Epithelial cell of esophagus (primary cell): ENCODE results near the gene MT1F.

Source experiments
- DNase-seq: peaks from one replicate; pipeline ENCODE4 v3.0.0; 2010; ENCODE audit warnings: low read depth
- H3K4me3 ChIP-seq: 2 replicates; pipeline ENCODE4 v1.5.1; 2011; ENCODE audit warnings: mild to moderate bottlenecking, low read length, control low read depth
- TF ChIP-seq, protein P1 (sequence below): IDR thresholded peaks from 2 replicates; pipeline ENCODE4 v1.5.1; 2011; ENCODE audit warnings: low read depth, mild to moderate bottlenecking, low read length, control low read depth, inconsistent platforms; ENCODE audit not compliant: insufficient read depth; ENCODE audit errors: missing control alignments

The MT1F gene

DNA sequence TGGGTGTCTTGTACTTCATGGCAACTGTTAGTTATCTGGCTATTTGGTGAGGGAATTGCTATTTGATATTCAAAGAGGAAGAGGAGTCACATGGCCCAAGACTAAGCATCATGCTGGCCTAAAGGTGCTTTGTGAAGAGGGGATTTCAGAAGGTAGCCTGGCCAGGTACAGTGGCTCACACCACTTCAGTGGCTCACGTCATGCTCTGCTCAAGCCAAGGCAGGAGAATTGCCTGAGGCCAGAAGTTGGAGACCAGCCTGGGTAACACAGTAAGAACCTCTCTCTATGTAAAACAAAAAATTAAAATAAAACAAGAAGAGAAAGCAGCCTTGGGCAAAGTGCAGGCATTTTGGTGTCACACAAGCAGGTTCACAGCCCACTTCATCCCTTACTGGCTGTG is 12.4 kb upstream of the MT1F start:
- TF ChIP-seq, protein P1, sequence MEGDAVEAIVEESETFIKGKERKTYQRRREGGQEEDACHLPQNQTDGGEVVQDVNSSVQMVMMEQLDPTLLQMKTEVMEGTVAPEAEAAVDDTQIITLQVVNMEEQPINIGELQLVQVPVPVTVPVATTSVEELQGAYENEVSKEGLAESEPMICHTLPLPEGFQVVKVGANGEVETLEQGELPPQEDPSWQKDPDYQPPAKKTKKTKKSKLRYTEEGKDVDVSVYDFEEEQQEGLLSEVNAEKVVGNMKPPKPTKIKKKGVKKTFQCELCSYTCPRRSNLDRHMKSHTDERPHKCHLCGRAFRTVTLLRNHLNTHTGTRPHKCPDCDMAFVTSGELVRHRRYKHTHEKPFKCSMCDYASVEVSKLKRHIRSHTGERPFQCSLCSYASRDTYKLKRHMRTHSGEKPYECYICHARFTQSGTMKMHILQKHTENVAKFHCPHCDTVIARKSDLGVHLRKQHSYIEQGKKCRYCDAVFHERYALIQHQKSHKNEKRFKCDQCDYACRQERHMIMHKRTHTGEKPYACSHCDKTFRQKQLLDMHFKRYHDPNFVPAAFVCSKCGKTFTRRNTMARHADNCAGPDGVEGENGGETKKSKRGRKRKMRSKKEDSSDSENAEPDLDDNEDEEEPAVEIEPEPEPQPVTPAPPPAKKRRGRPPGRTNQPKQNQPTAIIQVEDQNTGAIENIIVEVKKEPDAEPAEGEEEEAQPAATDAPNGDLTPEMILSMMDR = no peak
- H3K4me3 ChIP-seq = no peak overlapping the region
- peak; percentile 51 for DNase-seq

DNA sequence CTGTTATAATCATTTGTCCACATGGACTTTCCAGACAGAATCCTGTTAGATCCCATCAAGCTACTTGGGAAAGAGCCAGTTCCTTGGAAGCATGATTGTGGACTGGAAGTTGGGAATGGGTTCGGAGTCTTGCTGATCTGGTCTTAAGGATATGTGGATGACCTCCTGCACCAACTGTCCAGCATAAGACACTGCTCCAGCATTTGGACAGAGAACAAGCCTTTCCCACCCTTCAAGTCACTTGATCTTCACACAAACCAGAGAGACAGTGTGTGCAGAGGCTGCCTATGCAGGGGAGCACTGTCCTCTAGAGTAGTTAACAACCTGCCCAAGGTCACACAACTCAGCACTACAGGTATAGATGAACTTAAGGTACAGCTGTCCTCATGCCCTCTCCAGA is 11.9 kb upstream of the MT1F start:
- H3K4me3 ChIP-seq = no peak overlapping the region
- DNase-seq = no peak
- TF ChIP-seq, protein P1 = no peak

DNA sequence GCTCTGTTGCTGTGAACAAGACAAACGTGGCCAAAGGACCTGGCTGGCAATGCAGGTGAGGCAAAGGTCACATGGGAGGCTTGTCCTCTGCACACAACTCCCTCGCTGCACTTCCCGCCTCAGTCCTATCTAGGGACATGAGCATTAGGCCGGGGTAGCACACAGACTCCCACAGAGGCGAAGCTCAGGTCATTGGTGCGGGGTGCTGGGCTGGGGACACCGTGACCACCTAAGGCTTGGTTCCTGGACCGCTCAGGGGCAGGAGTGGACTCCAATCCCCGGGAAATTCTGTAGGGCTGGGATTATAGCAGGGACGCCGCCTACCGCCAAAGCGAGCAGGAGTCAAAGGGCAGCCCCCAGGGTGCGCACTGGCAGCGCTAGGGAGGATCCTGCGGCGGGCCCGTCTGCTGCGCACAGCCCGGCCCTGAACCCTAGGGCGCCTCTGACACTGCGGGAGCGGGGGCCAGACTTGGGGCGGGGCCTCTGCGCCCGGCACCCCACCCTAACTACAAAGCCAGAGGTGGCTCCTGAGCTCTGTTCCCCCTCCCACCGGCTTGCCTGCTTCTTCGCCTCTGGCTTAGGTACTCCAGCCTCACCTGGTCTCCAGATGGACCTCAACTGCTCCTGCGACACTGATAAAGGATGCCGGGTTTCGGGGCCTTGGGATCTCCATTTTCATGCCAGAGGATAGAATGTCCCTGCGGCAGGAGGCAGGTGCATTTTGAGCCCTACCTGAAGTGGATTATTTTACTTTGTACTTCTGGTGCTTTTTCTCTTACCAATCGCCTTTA is 9.9 kb upstream of the MT1F start:
- H3K4me3 ChIP-seq = no peak overlapping the region
- DNase-seq = no peak
- TF ChIP-seq, protein P1 = no peak

DNA sequence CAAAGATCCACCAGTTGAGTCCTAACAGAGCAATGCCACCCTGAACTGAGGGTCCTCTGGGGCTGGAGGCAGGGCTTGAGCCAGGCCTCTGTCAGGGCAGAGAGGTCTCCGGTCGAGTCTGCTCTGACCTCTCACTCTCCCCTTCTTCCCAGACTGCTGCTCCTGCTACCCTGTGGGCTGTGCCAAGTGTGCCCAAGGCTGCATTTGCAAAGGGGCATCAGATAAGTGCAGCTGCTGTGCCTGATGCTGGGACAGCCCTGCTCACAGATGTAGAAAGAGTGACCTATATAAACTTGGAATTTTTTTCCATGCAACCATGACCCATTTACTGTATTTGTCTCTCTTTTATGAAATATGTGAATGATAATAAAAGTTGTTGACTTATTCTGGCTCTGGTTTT is 8.5 kb upstream of the MT1F start:
- TF ChIP-seq, protein P1 = no peak

DNA sequence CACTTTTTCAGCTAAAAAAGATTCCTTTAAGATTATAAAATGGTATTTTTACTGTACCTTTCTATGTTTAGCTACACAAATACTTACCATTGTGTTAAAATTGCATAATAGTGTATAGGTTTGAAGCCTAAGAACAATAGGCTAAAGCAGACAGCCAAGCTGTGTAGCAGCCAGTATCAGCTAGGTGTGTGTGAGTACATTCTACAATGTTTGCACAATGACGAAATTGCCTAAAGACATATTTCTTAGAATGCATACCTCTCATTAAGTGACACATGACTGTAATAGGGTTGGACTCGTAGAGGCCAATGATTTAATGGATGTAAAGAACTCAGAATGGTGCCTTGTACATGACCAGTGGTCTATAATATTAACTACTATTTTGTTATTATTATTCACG is 7.9 kb upstream of the MT1F start:
- TF ChIP-seq, protein P1 = no peak
- H3K4me3 ChIP-seq = no peak overlapping the region
- peak; percentile 97 for DNase-seq

More for the DNA sequence above, 8.5 kb upstream of the MT1F start:
- no peak for DNase-seq
- no peak overlapping the region for H3K4me3 ChIP-seq

DNA sequence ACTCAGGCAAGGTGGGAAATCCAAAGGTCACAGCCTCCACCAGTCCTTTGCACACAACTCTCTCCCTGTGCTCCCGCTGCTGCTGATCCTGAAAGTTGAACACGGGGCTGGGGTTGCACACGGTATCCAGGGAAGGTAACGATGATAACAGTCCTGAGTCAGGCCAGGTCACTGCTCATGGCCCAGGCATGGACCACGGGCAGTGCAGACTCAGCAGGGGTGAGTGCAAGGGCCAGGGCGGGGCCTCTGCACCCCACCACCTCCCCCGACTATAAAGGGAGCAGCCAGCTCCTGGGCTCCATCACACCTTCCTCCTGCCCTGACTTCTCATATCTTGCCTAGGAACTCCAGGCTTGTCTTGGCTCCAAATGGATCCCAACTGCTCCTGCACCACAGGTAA is 6.2 kb upstream of the MT1F start, which contains the start of gene MT1B:
MT1B (plus strand) TSS at position 301 of the 400 bp plus-strand sequence; CDS start at position 369, 68 bp downstream.
- TF ChIP-seq, protein P1 = no peak

DNA sequence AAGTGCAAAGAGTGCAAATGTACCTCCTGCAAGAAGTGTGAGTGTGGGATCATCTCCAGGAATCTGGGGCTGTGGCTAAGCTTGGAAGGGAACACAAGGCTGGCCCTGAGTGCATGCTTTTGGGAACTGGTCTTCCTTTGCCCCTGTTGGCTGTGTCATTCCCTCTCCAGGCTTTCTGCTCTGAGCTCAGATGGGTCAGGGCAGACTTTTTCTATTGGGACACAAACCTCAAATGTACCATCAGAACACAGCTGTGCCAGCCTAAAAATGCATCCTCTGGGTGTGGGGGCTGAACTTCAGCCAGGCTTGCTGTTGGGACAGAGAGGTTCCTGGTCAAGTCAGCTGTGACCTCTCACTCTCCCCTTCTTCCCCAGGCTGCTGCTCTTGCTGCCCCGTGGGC is 5.2 kb upstream of the MT1F start:
- H3K4me3 ChIP-seq = no peak overlapping the region
- DNase-seq = no peak
- TF ChIP-seq, protein P1 = no peak

More for the DNA sequence above, 6.2 kb upstream of the MT1F start, which contains the start of gene MT1B:
- DNase-seq = no peak
- no peak within 1 kb of the TSS for H3K4me3 ChIP-seq
